Pancreas (tissue), 10 donors: Measurements from ENCODE around the gene VPS13D. TPM values are rescaled to one million over a fixed set of nuclear protein-coding genes. Genes with fewer than 3 reads are reported as not detected.

Experiments
- ATAC-seq, 4 donors: fragments of 200-7000 bp; cut with Tn5 transposase; one replicate each; pipeline versions ENCODE4 v1.8.0 to v1.9.1; 2020; ENCODE audit warnings: mild to moderate bottlenecking in 4 of 4, moderate library complexity in 4 of 4
- DNase-seq, 6 donors: peaks; one replicate each; pipeline ENCODE4 v3.0.0-alpha.2; 2020
- FAIRE-seq: peaks from 2 replicates; lab custom pipeline; 2012; peaks lifted over from hg19 to GRCh38; lab: Jason Lieb, UNC
- H3K27ac ChIP-seq, 4 donors: fragments of 200-600 bp; sonication (generic); 1 replicate in 3 of 4; 2 replicates in 1 of 4; pipeline versions ENCODE4 v1.5.0 to v1.8.0; 2020
- H3K27me3 ChIP-seq, 4 donors: fragments of 200-600 bp; one replicate each; pipeline ENCODE4 v1.8.0; 2021
- H3K36me3 ChIP-seq, 3 donors: fragments of 200-600 bp; sonication (generic) in 1 of 3; one replicate each; pipeline versions ENCODE4 v1.5.0 to v1.8.0; 2020 to 2021
- H3K4me1 ChIP-seq, 3 donors: fragments of 200-600 bp; one replicate each; pipeline ENCODE4 v1.8.0; 2021
- H3K4me3 ChIP-seq, 4 donors: fragments of 200-600 bp; sonication (generic) in 2 of 4; one replicate each; pipeline versions ENCODE4 v1.5.0 to v1.8.0; 2020 to 2021
- H3K9me3 ChIP-seq, 4 donors: fragments of 200-600 bp; one replicate each; pipeline ENCODE4 v1.8.0; 2021
- CTCF ChIP-seq, 4 donors: fragments of 200-600 bp; sonication (generic) in 3 of 4; IDR thresholded peaks; one replicate each; pipeline versions ENCODE4 v1.5.0 to v1.8.0; 2021; ENCODE audit warnings: antibody characterized with exemption in 4 of 4
- WGBS, 2 donors: extraction: QIAGEN DNeasy Blood & Tissue Kit; methylation state at CpG; one replicate each; pipeline ENCODE4 v1.1.7; 2013; 5-methylcytosine and 5-hydroxymethylcytosine counted together
- intact Hi-C, 3 donors: fragments of 100-400 bp; cut with DNase I; formaldehyde crosslinking; loops; one replicate each; pipeline versions ENCODE4 v1.11.1 to v1.14.2; 2022
- polyA plus RNA-seq, 2 donors: library from polyadenylated mRNA; stranded (reverse); fragments of 200-250 nt; gene quantifications; one replicate each; pipeline ENCODE4 v1.2.3, GENCODE V29; 2013
- total RNA-seq, 6 donors: library from RNA; stranded (reverse); fragmentation: NEBNext Ultra II Directional in 4 of 6; extraction: Animal tissue kit (Norgen Biotek cat#: 25700) in 4 of 6; gene quantifications; one replicate each; pipeline versions ENCODE4 v1.2.1 to v1.2.4, GENCODE V29; 2021 to 2023
- donor health status: healthy with polysubstance abuse.
- donor health status: DM: no; HTN: no; CAD: no; lungs with moderate emphysema.
- donor health status: DM: no; HTN: no; CAD: no.
- donor health status: control.
- donor health status: control.
- donor health status: Bipolar disorder and iron deficiency.
- donor health status: DM: yes; HTN: yes; CAD: no.
- donor health status: DM: no; HTN: no; CAD: no.
- donor health status: DM: no; HTN: no; CAD: no.
- donor health status: DM: yes; HTN: yes; CAD: no.

Gene VPS13D
- total and polyA plus RNA-seq, 8 donors, result 13.7 to 39.0 (median 24.8) TPM

- Histone ChIP-seq H3K27me3 (no peaks in the 10 kb centered on the region), H3K27ac (no peak overlapping the region), H3K9me3 (no peaks in the 10 kb centered on the region), H3K4me3 (no peak overlapping the region), H3K4me1 (peaks cover 22 to 39% (median 23%) of the 10 kb centered on the region in 3 donors), H3K36me3 (no peaks in the 10 kb centered on the region)
- WGBS, 2 donors, result 89 to 90% methylated on average over 2 of the region's 2 CpGs
- DNase-seq (no peak), ATAC-seq (no peak), FAIRE-seq (no peak)
- intact Hi-C loops, result no loop called here
- TF ChIP-seq CTCF (IDR thresholded peaks at IDR 0.05), result no peak
Measured at GRCh38 chr1:12446593-12446992, 216.8 kb downstream of the VPS13D start.

DNA sequence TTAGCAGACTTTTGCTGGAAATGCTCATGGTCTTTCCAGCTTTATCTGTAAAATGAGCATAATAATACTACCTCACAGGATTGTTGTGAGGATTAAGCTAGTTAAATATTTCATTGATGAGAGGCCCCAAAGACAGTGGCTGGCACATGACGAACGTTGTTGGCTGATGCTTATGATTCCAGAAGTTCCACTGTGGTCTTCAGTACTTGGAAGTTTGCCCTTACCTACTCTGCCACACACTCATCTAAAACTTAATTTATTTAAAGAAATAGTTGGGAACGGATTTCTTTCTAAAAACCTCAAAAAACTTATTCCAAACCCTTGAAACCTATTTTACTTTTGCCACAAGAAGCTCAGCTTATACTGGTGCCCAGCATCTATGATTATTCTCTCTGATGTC is 217.5 kb downstream of the VPS13D start:
- DNase-seq (no peak), FAIRE-seq (no peak), ATAC-seq (no peak)
- TF ChIP-seq CTCF (IDR thresholded peaks at IDR 0.05), result no peak
- Histone ChIP-seq H3K9me3 (no peaks in the 10 kb centered on the region), H3K27me3 (no peaks in the 10 kb centered on the region), H3K36me3 (no peaks in the 10 kb centered on the region), H3K4me3 (no peak overlapping the region), H3K27ac (peak overlapping the region in 2 of 4 donors; percentile 30 to 35), H3K4me1 (peaks cover 22 to 39% (median 23%) of the 10 kb centered on the region in 3 donors)
- intact Hi-C loops, result no loop called here
- WGBS, 2 donors, result 66 to 68% methylated on average over 3 of the region's 3 CpGs

GRCh38 chr1:12447849-12448312 is 218.1 kb downstream of the VPS13D start:
- Histone ChIP-seq H3K9me3 (no peaks in the 10 kb centered on the region), H3K27me3 (no peaks in the 10 kb centered on the region), H3K4me1 (peaks cover 26 to 45% (median 28%) of the 10 kb centered on the region in 3 donors), H3K4me3 (no peak overlapping the region), H3K36me3 (no peaks in the 10 kb centered on the region), H3K27ac (peak overlapping the region in 3 of 4 donors; percentile 0 to 35 (median 30))
- no peak for DNase-seq
- intact Hi-C loops, result no loop called here
- TF ChIP-seq CTCF (IDR thresholded peaks at IDR 0.05), result no peak
- 87 to 90% methylated on average over 7 of the region's 7 CpGs for WGBS, 2 donors
- FAIRE-seq, result no peak
- ATAC-seq, result peak in 2 of 4 donors; percentile 12 to 19

GRCh38 chr1:12448746-12449177 is 218.9 kb downstream of the VPS13D start:
- 49 to 50% methylated on average over 3 of the region's 3 CpGs for WGBS, 2 donors
- Histone ChIP-seq H3K27ac (peak overlapping the region in 3 of 4 donors; percentile 0 to 35 (median 30)), H3K9me3 (no peaks in the 10 kb centered on the region), H3K27me3 (no peaks in the 10 kb centered on the region), H3K4me3 (no peak overlapping the region), H3K36me3 (no peaks in the 10 kb centered on the region), H3K4me1 (peaks cover 35 to 54% (median 37%) of the 10 kb centered on the region in 3 donors)
- DNase-seq, result no peak
- ATAC-seq, result peak in 3 of 4 donors; percentile 50 to 59 (median 56)
- FAIRE-seq, result no peak
- intact Hi-C loops, result no loop called here
- no peak for TF ChIP-seq CTCF (IDR thresholded peaks at IDR 0.05)

- WGBS, 2 donors, result 65 to 74% methylated on average over 10 of the region's 10 CpGs
- H3K27ac ChIP-seq, result peak overlapping the region in 3 of 4 donors; percentile 19 to 35 (median 30)
- DNase-seq, result no peak
Measured at GRCh38 chr1:12450090-12450755, 220.4 kb downstream of the VPS13D start.

More at GRCh38 chr1:12450090-12450755, 220.4 kb downstream of the VPS13D start:
- Histone ChIP-seq H3K4me1 (peaks cover 50 to 68% (median 51%) of the 10 kb centered on the region in 3 donors), H3K4me3 (no peak overlapping the region), H3K36me3 (no peaks in the 10 kb centered on the region), H3K9me3 (no peaks in the 10 kb centered on the region), H3K27me3 (no peaks in the 10 kb centered on the region)
- intact Hi-C loops, result no loop called here
- ATAC-seq (peak; percentile 17 to 61 (median 47)), FAIRE-seq (no peak)
- no peak for TF ChIP-seq CTCF (IDR thresholded peaks at IDR 0.05)
